HS-27A (cell line): ENCODE measurements around the gene TARBP1.
"Not testable (repeated sequence)": the region's sequence is repeated elsewhere in the genome, so short reads cannot be mapped to it uniquely, and the experiment has no call there.

Source experiments
- DNase-seq: peaks from one replicate; pipeline ENCODE4 v3.0.0-alpha.2; 2012; ENCODE audit warnings: low read depth, missing footprints

Gene TARBP1

GRCh38 chr1:234504969-234505768 is 26.2 kb upstream of the TARBP1 start:
- no peak for DNase-seq

- not testable (repeated sequence) for DNase-seq
Observed at GRCh38 chr1:234504251-234504650, 25.3 kb upstream of the TARBP1 start.

GRCh38 chr1:234503193-234504050 is 24.4 kb upstream of the TARBP1 start:
- no peak for DNase-seq

GRCh38 chr1:234502785-234503184 is 23.8 kb upstream of the TARBP1 start:
- no peak for DNase-seq

- DNase-seq = no peak
Observed at GRCh38 chr1:234500269-234500668, 21.3 kb upstream of the TARBP1 start.

GRCh38 chr1:234499943-234500245 is 20.9 kb upstream of the TARBP1 start:
- DNase-seq = no peak

- DNase-seq = no peak
Observed at GRCh38 chr1:234499119-234499942, 20.4 kb upstream of the TARBP1 start.

GRCh38 chr1:234498448-234499118 is 19.6 kb upstream of the TARBP1 start:
- no peak for DNase-seq

- DNase-seq = no peak
Observed at GRCh38 chr1:234497589-234497988, 18.6 kb upstream of the TARBP1 start.

GRCh38 chr1:234495231-234495990 is 16.4 kb upstream of the TARBP1 start:
- no peak for DNase-seq

- DNase-seq = no peak
Observed at GRCh38 chr1:234494049-234494448, 15.1 kb upstream of the TARBP1 start.

GRCh38 chr1:234490793-234491479 is 12.0 kb upstream of the TARBP1 start:
- no peak for DNase-seq

GRCh38 chr1:234489698-234490077 is 10.7 kb upstream of the TARBP1 start:
- no peak for DNase-seq

GRCh38 chr1:234489007-234489697 is 10.2 kb upstream of the TARBP1 start:
- DNase-seq = no peak

GRCh38 chr1:234488054-234489006 is 9.4 kb upstream of the TARBP1 start:
- no peak for DNase-seq

- DNase-seq = no peak
Observed at GRCh38 chr1:234486858-234487840, 8.2 kb upstream of the TARBP1 start.

- DNase-seq = no peak
Observed at GRCh38 chr1:234484991-234485739, 6.2 kb upstream of the TARBP1 start.
